GM13977 (cell line): ENCODE measurements around the gene KDM7A.
"Not testable (repeated sequence)": the region's sequence is repeated elsewhere in the genome, so short reads cannot be mapped to it uniquely, and the experiment has no call there.

Source experiments
- DNase-seq: peaks from one replicate; pipeline ENCODE4 v3.0.0; 2012; ENCODE audit warnings: low spot score
- CTCF ChIP-seq: IDR thresholded peaks from 2 replicates; pipeline ENCODE4 v1.5.1; 2012; ENCODE audit warnings: mild to moderate bottlenecking, control low read depth; ENCODE audit not compliant: insufficient read depth; ENCODE audit errors: extremely low read depth, missing control alignments
- in situ Hi-C: fragments of 300-500 bp; cut with MboI; formaldehyde crosslinking; loops from one replicate; pipeline ENCODE4 v1.12.0; 2022; ENCODE audit warnings: low sequenced_read_pairs, low pct_unique_long_range_greater_than_20kb, mixed read lengths, inconsistent platforms; ENCODE audit not compliant: unreplicated experiment

Gene KDM7A

GRCh38 chr7:140134039-140134438 is 42.7 kb downstream of the KDM7A start:
- in situ Hi-C loops: no loop called here
- no peak for DNase-seq
- no peak for TF ChIP-seq CTCF

GRCh38 chr7:140127360-140128127 is 49.2 kb downstream of the KDM7A start:
- no peak for TF ChIP-seq CTCF
- DNase-seq: no peak
- in situ Hi-C loops: no loop called here

- in situ Hi-C loops: no loop called here
- TF ChIP-seq CTCF: no peak
- DNase-seq: no peak
Observed at GRCh38 chr7:140126435-140127034, 50.2 kb downstream of the KDM7A start.

GRCh38 chr7:140122965-140123364 is 53.8 kb downstream of the KDM7A start:
- in situ Hi-C loops: no loop called here
- TF ChIP-seq CTCF: no peak

GRCh38 chr7:140121326-140121725 is 55.5 kb downstream of the KDM7A start:
- in situ Hi-C loops: no loop called here
- TF ChIP-seq CTCF: no peak
- DNase-seq: no peak

More at GRCh38 chr7:140122965-140123364, 53.8 kb downstream of the KDM7A start:
- DNase-seq: no peak

GRCh38 chr7:140114817-140115216 is 62.0 kb downstream of the KDM7A start:
- DNase-seq, in situ Hi-C loops: not testable (repeated sequence)

- in situ Hi-C loops, DNase-seq: not testable (repeated sequence)
Observed at GRCh38 chr7:140108777-140109176, 68.0 kb downstream of the KDM7A start.
